CD1c-positive myeloid dendritic cell (primary cell): ENCODE data around the gene C17orf78.
"Not testable (repeated sequence)": the region's sequence is repeated elsewhere in the genome, so short reads cannot be mapped to it uniquely, and the experiment has no call there.

Experiments
- DNase-seq: peaks from one replicate; pipeline ENCODE4 v3.0.0-alpha.2; 2016; ENCODE audit errors: extremely low spot score

Gene C17orf78

DNA sequence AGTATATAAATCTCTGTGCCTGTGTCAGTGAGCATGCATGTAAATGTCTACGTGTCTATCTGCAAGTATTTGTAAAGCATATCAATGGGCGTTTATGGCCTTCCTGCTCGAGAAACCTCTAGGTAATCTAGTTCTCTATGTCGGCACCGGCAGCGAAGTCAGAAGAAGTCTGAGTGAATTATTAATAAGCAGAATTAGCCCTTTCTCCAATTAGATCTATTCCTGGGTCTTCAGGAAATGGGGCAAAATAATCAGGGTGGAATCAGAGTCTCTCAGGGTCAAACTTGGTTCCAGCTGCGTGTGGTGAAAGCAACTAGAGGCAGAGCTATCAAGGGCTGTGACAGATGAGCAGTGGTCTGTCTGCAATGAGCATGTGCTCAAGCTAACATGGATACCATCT, at the start of gene C17orf78:
Gene C17orf78 (plus strand): TSS at position 280 of the 400 bp plus-strand sequence. CDS start 108 bp downstream, at position 388.
- DNase-seq = no peak

DNA sequence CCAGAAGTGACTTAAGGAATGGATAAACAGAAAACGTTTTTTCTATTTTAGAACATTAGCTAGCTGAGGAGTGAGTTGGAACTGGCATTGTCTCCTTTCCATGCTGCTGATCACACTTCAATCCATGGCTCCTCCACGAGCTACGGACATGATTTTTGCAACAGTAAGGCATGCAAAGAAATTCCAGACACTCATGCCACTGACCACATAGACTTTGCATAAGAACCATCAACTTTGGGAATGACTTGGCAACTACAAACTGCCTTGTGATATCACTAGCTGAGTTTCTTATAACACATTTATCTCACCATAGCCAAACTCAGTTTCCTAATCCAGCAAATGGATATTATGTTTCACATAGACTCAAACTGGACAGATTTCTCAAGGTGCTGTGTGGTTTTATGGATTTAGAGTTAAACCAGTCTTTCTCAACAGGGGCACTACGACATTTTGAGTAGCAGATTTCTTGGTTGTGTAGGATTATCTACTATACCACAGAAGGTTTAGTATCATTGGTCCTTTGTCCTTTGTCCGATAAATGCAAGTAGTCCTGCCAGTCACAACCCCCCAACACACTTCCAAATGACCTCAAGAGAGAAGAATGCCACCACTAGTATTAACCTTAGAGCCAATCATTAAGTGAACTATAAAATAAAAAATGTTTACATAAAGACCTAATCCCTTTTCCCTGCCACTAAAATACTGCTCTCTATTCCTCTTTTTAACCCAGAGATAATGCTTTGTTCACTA, 48.3 kb upstream of the C17orf78 start:
- DNase-seq = no peak

DNA sequence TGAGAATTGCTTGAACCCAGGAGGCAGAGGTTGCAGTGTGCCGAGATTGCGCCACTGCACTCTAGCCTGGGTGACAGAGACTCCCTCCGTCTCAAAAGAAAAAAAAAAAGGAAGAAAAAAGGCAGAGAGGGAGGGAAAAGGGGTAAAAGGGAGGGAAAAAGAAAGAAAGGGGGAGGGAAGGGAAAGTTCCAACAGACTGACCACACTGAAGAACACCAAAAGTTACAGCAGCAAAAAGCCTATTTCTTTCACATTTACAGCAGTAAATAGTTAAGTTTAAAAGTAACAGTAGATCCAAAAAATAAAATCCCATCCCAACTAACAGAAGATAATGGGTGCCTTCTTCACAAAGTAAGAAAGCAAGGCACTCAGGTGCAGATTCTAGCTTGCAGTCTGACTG, 36.9 kb upstream of the C17orf78 start:
- no peak for DNase-seq

DNA sequence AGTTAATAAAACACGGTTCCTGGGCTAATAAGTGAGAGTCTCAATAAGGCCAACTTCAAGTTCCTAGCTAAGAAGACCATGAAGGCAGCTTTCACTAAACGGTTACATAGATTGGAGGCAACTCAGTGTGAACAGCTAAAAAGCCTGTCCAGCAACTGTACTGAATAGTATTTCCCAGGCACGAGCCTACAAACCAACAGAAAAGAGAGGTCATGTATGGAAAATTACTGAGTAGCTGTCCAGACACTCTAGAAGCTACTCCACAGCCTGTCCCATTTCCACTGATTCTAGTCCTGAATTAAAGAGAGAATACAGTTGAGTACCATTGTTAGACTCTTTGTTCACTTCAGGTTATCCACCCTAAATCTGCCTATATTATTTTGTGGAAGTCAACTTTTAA, 36.5 kb upstream of the C17orf78 start:
- DNase-seq = no peak

DNA sequence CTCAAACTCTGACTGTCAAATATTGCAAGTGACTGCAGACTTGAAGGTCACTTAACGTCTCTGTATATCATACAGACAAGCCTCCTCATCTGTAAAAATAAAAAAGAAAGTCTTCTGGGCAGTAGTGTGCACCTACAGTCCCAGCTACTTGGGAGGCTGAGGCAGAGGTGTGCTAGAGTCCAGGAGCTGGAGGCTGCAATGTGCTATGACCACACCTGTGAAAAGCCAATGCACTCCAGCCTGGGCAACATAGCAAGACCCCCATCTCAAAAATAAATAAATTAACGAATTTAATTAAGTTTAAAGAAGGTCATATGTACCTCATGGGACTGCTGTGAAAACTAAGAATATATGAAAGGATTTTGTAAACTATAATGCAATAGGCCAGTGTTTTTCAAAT, 35.0 kb upstream of the C17orf78 start:
- DNase-seq = no peak

DNA sequence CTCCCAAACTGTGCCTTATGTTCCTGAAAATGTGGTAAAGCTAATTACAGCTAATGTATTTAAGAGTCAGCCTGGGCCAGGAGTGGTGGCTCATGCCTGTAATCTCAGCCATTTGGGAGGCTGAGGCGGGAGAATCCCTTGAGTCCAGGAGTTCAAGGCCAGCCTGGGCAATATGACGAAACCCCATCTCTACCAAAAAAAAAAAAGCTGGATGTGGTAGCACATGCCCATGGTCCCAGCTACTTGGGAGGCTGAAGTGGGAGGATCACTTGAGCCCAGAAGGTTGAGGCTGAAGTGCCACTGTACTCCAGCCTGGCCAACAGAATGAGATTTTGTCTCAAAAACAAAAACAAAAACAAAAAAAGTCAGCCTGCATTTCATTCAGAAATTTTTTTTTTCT, 33.2 kb upstream of the C17orf78 start:
- no peak for DNase-seq

DNA sequence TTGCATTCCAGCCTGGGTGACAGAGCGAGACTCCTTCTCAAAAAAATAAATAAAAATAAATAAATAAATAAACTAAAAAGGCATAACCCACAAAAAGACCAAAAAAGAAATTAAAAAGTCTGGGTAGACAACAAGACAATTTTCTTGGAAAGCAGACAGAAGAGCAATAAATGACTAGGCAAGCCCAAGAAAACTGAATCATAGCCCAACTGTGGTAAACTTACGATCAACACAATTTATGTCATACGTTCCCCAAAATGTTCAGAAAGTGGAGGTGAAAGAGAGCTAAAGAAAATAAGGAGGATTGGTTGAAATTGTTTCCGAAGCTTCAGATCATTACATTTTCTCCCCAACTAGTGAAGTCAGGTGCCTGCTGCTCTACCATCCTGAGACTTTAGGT, 31.3 kb upstream of the C17orf78 start:
- no peak for DNase-seq

DNA sequence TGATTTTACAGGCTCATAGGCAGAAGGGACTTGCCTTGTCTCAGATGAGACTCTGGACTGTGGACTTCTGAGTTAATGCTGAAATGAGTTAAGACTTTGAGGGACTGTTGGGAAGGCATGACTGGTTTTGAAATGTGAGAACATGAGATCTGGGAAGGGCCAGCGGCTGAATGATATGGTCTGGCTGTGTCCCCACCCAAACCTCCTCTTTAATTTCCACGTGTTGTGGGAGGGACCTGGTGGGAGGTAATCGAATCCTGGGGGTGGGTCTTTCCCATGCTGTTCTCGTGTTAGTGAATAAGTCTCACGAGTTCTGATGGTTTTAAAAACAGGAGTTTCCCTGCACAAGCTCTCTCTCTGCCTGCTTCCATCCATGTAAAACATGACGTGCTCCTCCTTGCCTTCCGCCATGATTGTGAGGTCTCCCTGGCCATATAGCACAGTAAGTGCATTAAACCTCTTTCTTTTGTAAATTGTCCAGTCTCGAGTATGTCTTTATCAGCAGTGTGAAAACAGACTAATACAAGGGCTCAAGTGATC, 28.9 kb upstream of the C17orf78 start:
- DNase-seq = not testable (repeated sequence)

DNA sequence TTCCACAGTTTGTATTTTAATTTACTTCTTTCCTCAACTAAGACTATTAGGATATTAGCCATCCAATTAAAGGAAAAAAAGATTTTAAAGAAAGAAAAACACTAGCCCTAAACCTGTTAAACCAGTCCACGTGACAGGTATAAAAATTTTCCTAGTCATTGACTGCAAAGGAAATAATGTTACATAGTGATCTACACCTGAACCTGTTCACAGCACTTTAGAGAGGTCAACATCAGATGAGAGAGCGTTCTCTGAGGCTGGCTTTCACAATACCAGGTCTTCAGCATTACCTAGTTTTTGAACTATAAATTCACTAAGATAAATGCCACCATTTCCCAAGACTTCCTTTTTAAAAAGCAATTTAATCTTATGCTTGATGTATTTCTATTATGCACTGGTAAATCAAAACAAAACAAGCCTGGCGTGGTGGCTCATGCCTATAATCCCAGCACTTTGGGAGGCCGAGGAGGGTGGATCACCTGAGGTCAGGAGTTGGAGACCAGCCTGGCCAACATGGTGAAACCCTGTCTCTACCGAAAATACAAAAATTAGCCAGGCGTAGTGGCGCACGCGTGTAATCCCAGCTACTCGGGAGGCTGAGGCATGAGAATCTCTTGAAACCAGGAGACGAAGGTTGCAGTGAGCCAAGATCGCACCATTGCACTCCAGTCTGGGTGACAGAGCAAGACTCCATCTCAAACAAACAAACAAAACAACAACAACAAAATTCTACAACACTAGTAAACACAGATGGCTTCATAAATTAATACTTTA, 18.8 kb upstream of the C17orf78 start:
- DNase-seq = not testable (repeated sequence)

DNA sequence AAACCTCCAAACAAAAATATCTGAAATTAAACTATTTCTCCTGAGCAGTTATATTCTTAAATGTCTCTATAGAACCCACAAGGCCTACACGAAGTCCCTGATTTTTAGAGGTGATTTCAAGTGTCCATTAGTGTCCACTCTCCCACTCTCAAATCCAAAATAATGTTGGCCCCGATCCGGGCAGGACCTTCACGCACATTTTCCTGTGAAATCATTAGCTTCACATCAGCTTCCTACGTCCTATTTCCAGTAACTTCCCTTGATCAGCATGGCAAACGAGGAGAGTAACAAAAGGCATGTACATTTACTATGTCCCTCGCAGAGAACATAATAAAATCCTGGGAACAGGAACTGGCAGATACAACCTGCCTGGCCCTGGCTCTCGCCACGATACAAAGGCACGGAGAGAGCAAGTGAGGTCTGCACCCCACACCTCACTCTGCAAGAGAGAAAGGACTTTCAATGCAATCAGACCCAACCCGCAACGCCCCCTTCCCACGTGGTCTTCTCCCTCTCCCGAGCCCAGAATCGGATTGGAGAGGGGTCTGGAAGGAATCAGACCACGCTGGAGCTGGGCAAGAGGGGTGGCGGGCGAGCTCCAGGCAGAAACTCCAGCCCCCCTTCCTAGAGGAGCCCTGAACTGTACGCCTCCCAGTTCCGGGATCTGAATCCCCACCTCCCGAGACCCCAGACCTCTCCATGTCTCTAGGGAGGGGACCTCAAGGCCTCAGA, 17.5 kb upstream of the C17orf78 start:
- peak; percentile 41 for DNase-seq

DNA sequence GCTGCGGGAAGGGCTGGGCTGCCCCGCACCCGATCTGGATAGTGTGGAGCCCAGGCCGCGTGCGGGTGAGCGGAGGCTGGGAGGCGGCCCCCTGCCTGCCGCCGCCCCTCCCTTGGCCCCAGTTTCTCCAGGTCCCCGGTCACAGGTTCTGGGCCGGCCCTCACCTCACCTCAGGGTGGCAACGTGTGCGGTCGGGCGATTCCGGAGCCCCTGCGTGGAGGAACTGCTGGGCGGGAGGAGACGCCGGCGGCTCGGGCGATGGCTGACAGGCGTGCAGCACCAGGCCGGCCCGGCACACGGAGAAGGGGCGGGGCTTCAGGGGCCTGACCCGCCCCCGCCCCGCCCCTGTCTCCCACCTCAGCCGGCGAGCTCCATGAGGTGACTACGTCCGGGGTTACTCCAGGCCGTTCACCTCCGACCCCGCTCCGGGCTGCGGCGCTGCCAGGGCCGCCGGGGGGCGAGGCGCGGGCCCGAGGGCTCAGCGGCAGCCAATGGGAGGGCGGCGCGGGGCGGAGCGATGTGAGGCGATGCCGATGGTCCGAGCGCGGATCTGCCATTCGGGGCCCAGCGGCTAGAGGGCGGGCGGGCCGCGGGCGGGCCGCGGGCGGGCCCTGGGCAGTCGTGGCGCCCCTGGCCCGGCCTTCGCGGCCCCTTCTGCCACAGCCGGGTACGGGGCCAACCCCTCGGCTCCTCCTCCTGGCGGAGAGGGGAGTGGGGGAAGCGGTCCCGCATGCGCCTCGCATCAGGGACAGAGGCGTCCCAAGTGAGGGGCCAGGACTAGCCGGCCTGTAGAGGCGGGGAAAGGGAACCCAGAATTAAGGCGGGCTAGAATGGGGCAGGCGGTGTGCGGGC, 16.7 kb upstream of the C17orf78 start:
- DNase-seq = peak; percentile 97

DNA sequence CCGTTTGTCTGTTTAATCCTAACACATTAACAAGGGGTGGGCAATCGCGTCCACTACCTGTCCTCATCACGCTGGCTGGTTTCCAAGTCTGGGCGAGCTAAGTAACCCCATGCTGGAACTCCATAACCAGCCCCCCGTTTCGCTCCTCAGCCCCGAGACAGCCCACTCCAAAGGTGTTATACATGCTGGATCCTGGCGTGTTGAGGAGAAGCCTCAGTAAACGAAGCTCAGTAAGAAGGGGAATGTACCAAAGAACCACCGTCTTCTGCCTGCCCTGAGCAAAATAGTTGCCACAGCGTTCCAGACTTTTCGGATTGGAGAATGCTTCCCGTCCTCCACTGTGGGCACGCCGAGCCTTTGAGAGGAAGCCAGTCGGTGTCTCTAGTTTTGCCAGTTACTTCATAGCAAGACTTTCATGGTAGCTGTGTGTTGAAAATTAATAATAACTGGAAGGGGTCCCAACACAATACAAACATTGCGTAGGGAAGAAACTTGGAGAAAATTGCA, 16.1 kb upstream of the C17orf78 start:
- DNase-seq = peak; percentile 37

DNA sequence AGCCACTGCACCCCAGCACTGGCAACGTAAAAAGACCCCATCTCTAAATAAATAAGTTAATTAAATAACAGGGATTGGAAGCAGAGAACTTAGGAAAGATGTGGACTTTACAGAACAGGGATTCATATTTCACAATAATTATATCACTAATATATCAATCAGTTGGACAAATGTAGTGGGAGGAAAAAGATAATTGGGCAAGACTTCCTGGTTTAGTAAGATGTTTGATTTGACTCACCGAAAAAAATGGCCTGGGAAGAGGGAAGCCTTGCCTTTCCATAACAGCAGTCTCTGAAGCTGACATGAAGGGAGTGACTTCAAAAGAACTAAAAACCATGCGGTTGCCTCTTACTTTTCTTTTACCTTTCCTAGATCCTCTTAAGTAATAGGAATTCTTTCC, 15.2 kb upstream of the C17orf78 start:
- DNase-seq = peak; percentile 67

DNA sequence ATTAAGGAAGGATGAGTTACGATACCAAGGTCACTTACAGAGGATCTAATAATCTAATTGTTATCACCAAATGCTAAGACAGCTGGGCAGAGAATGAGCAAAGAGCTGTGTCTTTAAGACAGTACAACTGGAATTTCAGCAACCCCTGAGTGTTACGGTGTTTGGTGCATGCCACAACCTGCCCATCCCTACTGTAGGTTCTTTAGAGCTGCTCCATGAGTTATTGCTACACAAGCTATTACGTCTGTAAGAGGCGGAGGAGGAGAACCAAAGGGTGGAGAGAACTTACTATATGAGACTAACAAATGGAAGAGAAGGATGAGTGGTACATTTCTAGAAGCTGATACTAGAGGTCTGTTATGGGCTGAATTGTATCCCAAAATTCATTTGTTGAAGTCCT, 14.2 kb upstream of the C17orf78 start:
- DNase-seq = no peak

DNA sequence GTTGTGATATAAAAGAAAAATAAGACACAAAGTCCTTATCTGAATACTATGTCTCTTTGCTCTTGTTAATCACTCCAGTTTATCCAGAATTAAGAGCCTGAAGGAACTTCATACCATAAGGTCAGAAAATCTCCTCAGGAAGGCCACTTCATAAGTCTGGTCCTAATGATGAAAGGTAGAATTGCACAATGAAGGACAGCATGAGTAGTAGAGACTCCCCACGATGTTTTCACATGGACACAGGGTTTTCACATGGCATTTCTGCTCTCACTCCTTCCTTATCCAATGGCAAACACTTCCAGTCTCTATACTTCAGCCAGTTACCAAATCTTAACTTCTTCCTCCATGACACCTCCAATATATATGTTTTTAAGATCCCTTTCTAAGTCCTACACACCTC, 10.2 kb upstream of the C17orf78 start:
- no peak for DNase-seq

DNA sequence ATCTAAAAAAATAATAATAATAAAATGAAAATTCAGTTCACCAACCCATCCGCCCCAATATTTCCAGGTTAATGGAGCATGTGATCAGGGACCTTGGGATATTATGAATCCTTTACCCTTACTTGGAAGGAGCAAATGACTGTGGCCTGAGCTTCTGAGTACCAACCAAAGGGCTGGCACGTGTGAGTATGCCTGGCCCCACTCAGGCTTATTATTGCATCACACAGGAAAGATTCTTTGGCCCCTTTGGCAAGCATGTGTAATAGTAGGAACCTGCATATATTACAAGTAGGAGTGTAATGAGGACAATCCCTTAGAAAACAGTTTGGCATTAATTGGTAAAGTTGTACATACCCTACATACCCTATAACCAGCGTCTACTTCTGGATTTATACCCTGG, 7.2 kb upstream of the C17orf78 start:
- no peak for DNase-seq

DNA sequence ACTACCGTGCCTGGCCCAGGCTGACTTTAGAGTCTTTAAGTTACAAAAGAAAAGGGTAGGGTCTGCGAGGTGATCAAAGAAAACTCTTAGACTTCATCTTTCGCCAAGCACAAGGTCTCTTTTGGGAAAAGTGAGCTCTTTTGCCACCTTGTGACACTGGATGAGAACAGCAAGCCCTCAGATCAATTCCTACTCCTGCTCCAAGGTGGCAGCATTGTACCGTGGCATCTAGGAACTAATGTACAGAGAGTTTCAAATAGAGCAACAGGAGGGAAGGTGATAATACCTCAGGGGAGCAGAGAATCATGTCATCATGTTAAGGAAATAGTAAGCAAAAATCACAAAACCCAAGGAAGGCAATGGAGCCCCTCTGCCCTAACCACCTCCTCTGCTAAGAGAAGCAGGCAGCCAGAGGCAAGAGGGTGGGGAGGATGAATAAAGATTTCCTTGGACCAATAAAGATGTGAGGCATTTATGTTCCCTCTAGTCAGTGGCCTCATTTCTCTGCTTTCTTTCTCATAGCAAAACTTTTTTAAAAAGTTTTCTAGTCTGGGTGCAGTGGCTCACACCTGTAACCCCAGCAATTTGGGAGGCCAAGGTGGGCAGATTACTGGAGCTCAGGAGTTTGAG, 2.1 kb upstream of the C17orf78 start:
- peak; percentile 73 for DNase-seq

DNA sequence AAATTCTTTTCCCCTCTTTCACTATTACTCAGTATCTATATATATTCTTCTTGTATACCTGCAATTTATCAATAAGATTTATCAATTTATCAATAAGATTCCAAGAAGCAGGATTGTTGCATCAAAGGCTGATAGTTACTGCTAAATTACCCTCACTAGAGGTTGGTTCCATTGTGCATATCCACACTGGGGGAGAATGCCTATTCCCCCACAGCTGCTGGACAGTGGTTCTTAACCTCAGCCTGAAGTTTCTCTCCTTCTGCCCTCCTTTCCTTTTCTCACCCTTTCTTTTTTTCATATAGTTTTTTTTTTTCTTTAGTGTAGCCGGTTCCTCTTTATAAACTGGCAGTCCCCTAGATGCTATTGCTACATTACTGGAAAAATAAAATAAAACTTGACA, 6.3 kb downstream of the C17orf78 start:
- no peak for DNase-seq

DNA sequence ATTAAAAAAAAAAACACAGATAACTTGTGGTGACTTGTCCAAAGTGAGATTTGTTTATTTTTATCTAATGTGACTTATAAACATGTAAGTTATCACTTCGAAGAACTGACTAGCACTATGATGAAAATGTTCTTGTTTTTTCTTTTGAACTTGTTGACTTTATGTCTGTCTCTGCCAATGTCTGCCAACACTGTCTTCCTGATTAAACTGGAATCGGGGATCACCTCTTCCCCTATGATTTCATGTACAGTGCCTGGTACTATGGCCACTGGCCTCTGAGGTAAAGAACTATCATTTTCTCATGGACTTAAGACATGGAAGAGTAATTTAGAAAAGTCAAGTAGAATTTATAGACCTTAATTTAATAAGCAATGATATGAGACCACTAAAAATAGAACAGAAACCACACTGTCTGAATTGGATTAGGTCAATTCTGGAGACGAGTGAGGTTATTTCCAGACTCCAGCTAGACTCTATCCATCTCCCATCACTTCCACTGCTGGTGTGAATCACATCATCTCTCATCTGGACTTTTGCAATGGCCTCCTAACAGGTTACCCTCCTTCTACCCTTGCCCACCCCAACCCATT, 8.9 kb downstream of the C17orf78 start:
- no peak for DNase-seq

DNA sequence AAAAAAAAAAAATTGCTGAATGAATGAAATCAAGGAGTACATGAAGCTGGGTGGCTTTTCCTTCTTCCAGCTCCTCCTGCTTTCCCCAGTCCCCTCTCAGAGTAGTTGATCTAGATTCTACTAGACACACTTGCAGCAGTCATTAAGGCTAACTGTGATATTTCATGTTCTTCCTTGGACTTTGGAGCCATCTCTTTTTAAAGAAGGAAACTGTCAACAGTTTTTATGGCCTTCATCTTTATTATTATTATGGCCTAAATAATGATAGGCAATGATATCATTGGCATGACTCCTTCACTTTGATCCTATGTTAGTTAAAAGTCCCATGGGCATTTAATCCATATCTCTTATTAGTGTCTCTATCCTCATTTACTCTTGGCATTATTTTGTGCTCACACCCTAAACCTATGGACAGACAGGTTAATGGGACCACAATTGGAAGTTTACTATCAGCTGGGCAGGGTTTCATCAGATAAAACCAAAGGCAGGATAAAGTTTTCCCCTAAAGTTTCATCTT, 9.7 kb downstream of the C17orf78 start:
- no peak for DNase-seq
